Renal pelvis (tissue), 4 donors: ENCODE measurements around the gene FHAD1. TPM values are rescaled to one million over a fixed set of nuclear protein-coding genes. Genes with fewer than 3 reads are reported as not detected.
"Not testable (repeated sequence)": the region's sequence is repeated elsewhere in the genome, so short reads cannot be mapped to it uniquely, and the experiment has no call there.

Experiments used
- DNase-seq: peaks from one replicate; pipeline ENCODE4 v3.0.0-alpha.2; 2013
- polyA plus RNA-seq, 3 donors: library from polyadenylated mRNA; unstranded; fragments of 120-200 nt; gene quantifications; one replicate each; pipeline ENCODE4 v1.2.1, GENCODE V29; 2013; ENCODE audit not compliant: insufficient read length in 3 of 3

Gene FHAD1
- polyA plus RNA-seq, 3 donors, result 2.9 to 4.7 (median 3.5) TPM

- no peak for DNase-seq
Observed at GRCh38 chr1:15417059-15417934, 170.3 kb downstream of the FHAD1 start.

DNA sequence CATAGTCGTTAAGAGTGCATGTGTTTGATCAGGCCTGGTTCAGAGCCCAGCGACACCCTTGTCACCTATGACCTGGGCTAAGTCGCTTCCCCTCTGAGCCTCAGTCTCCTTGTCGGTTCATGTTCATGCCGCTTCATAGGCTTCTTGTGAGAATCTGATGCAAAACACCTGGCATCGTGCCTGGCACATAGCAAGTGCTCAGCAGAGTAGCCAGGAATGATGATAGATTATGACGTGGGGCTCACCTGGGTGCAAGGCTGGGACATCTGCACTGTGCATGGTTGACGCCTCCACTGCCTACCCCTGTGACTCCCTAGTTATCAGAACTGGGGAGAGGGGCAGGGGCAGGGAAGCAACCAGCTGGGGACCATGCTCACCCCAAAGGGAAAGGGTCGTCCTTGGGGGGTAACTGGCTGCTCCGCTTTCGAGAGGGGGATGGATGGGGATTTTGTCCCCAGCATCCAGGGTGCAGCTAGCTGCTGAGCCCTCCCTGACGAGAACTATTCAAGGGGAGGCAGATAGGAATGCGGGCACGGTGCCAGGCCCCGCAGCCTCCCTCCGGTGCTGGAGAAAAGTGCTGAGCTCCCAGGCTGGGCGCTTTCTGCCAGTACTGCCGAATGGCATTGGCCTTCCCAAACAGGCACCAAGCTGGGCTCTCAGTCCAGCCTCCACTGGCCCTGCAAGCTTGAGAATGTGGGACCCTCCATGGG is 171.9 kb downstream of the FHAD1 start:
- no peak for DNase-seq

DNA sequence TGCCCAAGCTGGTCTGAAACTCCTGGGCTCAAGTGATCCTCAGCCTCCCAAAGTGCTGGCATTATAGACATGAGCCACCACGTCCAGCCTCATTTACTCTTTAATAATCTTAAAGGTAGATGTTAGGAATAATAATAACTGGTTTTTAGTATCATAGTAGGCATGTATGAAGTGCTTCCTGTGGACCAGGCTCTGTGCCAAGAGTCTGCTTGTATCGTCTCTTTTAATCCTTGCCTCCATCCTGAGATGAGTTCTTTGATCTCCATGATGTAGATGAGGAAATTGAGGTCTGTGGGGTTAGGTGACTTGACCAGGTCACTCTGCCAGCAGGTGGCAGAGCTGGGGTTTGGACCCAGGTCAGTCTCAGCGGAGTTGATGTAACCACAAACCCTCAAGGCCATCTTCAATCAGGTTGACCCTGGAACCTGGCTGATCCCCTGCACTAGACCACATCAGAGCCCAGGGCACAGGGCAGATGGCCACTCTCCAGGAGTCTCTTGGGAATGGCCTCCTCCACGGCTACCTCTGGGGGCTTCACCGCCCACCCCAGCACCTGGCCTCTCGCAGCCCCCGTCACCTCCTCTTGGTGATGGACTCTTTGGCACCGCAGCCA is 173.9 kb downstream of the FHAD1 start:
- DNase-seq, result no peak

- DNase-seq, result no peak
Observed at GRCh38 chr1:15422871-15423270, 175.8 kb downstream of the FHAD1 start.

GRCh38 chr1:15423355-15424077 is 176.5 kb downstream of the FHAD1 start:
- DNase-seq, result no peak

- DNase-seq, result no peak
Observed at GRCh38 chr1:15424146-15424667, 177.2 kb downstream of the FHAD1 start.

- DNase-seq, result no peak
Observed at GRCh38 chr1:15424981-15425380, 178.0 kb downstream of the FHAD1 start.

- no peak for DNase-seq
Observed at GRCh38 chr1:15425521-15425920, 178.5 kb downstream of the FHAD1 start.

GRCh38 chr1:15425958-15426357 is 178.9 kb downstream of the FHAD1 start:
- DNase-seq, result no peak

- DNase-seq, result no peak
Observed at GRCh38 chr1:15426492-15427279, 179.7 kb downstream of the FHAD1 start.

DNA sequence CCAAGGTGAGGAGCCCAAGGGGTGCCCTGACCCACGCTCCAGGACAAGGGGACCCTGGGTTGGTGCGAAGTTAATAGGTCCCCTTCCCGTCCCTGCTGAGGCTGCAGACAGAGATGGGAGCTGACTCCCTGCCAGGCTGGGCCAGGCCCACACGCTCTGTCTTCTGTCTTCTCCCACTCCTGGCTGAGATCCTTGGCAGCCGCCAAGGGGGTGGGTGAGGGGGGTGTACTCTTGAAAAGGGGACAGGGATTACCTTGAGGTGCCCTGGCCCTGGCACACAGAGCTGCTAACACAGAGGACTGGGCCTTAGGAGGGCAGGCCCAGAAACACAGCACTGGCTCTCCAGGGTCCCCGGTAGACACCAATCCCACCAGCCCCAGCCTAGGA is 180.2 kb downstream of the FHAD1 start:
- DNase-seq, result no peak

DNA sequence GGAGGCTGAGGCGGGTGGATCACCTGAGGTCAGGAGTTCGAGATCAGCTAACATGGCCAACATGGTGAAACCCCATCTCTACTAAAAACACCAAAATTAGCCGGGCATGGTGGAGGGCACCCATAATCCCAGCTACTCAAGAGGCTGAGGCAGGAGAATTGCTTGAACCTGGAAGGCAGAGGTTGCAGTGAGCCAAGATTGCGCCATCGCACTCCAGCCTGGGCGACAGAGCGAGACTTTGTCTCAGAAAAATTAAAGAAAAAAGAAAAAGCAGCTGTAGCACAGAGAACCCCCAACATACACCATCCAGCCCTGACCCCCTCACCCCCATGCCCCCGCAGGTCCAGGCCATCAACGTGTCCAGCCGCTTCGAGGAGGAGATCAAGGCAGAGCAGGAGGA is 181.2 kb downstream of the FHAD1 start:
- not testable (repeated sequence) for DNase-seq

GRCh38 chr1:15428815-15429435 is 181.9 kb downstream of the FHAD1 start:
- no peak for DNase-seq

DNA sequence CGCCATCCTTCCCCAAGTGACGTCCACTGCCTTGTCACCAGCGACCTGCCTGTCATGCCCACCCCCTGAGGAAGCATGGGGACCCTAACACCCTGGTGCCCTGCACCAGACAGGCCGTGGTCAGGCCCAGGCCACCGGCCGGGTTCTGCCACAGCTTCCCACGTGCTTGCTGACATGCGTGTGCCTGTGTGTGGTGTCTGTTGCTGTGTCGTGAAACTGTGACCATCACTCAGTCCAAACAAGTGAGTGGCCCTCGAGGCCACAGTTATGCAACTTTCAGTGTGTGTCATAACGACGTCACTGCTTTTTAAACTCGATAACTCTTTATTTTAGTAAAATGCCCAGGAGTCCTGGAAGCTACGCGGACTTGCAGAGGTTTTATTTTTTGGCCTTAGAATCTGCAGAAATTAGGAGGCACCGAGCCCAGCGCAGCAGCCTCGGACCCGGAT is 182.7 kb downstream of the FHAD1 start:
- DNase-seq, result no peak

DNA sequence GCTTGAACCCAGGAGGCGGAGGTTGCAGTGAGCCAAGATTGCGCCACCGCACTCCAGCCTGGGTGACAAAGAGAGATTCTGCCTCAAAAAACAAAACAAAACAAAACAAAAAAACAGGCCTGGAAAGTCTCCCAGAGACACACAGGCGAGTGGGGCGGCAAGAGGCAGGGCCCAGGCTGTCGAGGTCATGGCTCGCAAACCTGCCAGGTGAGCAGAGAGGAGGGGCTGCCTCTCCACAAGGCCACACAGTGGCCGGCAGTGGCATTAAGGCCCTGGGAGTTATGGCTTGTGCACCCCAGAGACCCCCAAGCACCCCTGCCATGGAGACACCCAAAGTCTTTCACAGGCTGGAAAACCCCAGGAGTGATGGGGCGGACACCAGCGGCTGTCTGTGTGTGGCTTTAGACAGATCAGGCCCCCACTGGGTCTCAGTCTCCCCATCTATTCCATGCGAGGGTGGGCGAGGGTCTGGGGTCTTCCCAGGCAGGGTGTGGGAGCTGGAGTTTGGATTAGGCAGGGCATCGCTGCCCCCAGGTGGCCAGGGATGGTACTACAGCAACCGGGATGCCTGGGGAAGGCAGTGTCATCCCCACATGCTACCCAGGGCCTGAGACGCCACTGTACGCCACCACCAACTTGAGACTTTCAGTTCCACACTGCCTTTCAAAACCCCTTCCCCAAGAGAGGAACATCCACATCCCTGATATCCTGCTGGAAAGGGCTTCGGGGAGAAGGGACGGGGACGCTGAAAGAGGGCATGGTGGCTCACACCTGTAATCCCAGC is 184.0 kb downstream of the FHAD1 start:
- DNase-seq, result no peak

DNA sequence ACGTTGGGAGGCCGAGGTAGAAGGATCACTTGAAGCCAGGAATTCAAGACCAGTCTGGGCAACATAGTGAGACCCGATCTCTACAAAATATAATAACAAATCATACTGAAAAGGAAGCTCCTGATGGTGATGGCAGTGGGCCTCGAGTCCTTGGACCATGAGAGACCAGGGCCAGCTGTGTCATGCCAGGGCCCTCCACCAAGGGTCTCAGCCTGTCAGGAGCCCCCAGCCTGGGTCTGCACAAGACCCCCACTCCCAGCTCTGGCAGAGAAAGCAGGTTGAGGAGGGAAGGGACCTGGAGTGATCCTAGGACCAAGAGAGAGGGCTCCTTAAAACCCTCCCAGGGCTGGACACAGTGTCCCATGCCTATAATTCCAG is 184.5 kb downstream of the FHAD1 start:
- DNase-seq, result no peak

DNA sequence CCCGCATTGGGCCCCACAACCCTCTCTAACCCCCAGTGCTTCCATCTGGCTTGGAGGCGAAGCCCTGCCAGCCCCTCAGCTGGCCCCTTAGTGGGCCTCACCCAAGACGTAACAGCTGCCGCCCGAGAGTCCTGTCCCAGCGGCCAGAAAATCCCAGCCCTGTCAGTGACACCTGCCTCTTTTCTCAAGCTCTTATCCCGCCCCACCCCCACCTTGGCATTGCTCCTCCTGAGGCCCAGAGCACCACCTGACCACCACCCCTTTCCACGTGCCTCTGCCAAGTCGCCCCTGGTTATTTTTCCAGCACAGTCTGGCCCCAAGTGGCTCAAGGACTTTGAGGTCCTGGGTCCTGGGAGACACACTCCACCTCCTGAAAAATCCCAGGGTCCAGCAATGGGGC is 185.3 kb downstream of the FHAD1 start:
- DNase-seq, result no peak

DNA sequence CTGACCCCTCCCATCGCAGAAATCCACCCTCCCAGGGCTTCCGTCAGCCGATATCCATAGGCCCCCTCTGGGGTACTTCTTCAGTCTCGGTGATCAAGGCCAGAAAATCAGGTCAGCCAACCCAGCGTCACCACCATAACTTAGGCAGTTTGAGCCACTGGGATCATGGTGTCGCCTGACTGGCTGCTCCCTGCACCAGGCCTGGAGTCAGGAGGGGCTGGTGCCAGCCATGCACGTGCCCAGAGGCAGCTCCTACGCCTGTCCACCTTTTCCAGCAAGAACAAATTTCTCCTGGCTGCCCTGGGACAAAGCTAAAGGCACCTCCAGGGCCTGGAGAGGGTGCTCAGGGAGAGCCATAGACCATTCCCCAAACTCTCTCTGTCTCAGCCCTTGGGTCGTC is 186.4 kb downstream of the FHAD1 start:
- DNase-seq, result no peak

DNA sequence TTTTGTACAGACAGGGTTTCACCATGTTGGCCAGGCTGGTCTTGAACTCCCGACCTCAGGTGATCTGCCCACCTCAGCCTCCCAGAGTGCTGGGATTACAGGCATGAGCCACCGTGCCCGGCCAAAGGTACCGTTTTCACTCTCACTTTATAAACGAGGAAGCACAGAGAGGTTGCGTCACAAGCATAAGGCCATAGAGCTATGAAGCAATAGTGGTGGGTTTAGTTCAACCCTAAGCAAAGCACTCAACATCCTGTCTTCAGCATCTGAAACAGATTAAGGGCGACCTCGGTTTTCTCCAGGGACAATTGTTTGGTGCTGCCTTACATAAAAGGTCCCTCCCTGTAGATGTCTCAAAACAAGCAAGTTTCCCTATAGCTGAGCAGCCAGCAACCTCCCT is 187.7 kb downstream of the FHAD1 start:
- not testable (repeated sequence) for DNase-seq
